H1 (cell line): ENCODE data around the gene ACOX1. TPM values are rescaled to one million over a fixed set of nuclear protein-coding genes. Genes with fewer than 3 reads are reported as not detected.

Experiments
- CTCF ChIA-PET: fragments of 300-600 bp; sonication (Branson Sonifier 250); formaldehyde crosslinking; loops from one replicate; lab custom pipeline; 2021; ENCODE audit not compliant: partially characterized antibody; lab: Charles Lee
- POLR2A ChIA-PET: fragments of 300-600 bp; sonication (Branson Sonifier 250); formaldehyde crosslinking; loops from one replicate; lab custom pipeline; 2021; ENCODE audit warnings: inconsistent platforms; ENCODE audit not compliant: partially characterized antibody; lab: Charles Lee
- DNase-seq, 2 experiments: peaks; one replicate each; pipeline versions ENCODE4 v3.0.0 to v3.0.0-alpha.2; 2010 to 2022; ENCODE audit warnings: low spot score in 2 of 2, low read depth in 1 of 2, mixed read lengths in 1 of 2
- FAIRE-seq: peaks from 2 replicates; lab custom pipeline; 2011; peaks lifted over from hg19 to GRCh38; lab: Jason Lieb, UNC
- H2AFZ ChIP-seq: 2 replicates; pipeline ENCODE4 v1.8.1; 2012; ENCODE audit warnings: low read length, inconsistent platforms
- H2AK5ac ChIP-seq: 2 replicates; pipeline ENCODE4 v1.6.1; 2013; ENCODE audit warnings: low read depth, low read length
- H2BK120ac ChIP-seq: replicated peaks from 2 replicates; pipeline ENCODE3; 2013; ENCODE audit warnings: low read depth, low read length, inconsistent platforms
- H2BK12ac ChIP-seq: 2 replicates; pipeline ENCODE4 v1.6.1; 2013; ENCODE audit warnings: low read depth, low read length
- H2BK15ac ChIP-seq: 2 replicates; pipeline ENCODE4 v1.6.1; 2013; ENCODE audit warnings: low read length
- H2BK20ac ChIP-seq: 2 replicates; pipeline ENCODE4 v1.6.1; 2013; ENCODE audit warnings: low read length
- H2BK5ac ChIP-seq: 2 replicates; pipeline ENCODE4 v1.6.1; 2013; ENCODE audit warnings: low read depth, low read length
- H3K14ac ChIP-seq: 2 replicates; pipeline ENCODE4 v1.6.1; 2013; ENCODE audit warnings: inconsistent platforms; ENCODE audit not compliant: insufficient read length
- H3K18ac ChIP-seq: 2 replicates; pipeline ENCODE4 v1.6.1; 2013; ENCODE audit warnings: low read length; ENCODE audit errors: extremely low read depth
- H3K23ac ChIP-seq: 2 replicates; pipeline ENCODE4 v1.6.1; 2013; ENCODE audit warnings: inconsistent platforms; ENCODE audit not compliant: insufficient read length
- H3K23me2 ChIP-seq: 2 replicates; pipeline ENCODE4 v1.6.1; 2013; ENCODE audit warnings: low read depth, low read length
- H3K27ac ChIP-seq: 2 replicates; pipeline ENCODE4 v1.6.1; 2011; ENCODE audit warnings: low read depth, low read length, inconsistent platforms
- H3K27me3 ChIP-seq, 4 experiments: replicated peaks in 1 of 4; 1 replicate in 1 of 4; 2 replicates in 3 of 4; pipeline versions ENCODE4 v1.6.1 to v1.8.1; 2011 to 2013; ENCODE audit warnings: low read length in 3 of 4, mild to moderate bottlenecking in 3 of 4, inconsistent platforms in 2 of 4, mixed read lengths in 2 of 4, moderate library complexity in 1 of 4; ENCODE audit not compliant: control insufficient read depth in 3 of 4, insufficient read depth in 3 of 4; ENCODE audit errors: extremely low read depth in 1 of 4
- H3K36me3 ChIP-seq, 4 experiments: 2 replicates each; pipeline versions ENCODE4 v1.6.1 to v1.8.1; 2011 to 2013; ENCODE audit warnings: mild to moderate bottlenecking in 4 of 4, low read length in 3 of 4, moderate library complexity in 2 of 4, control low read depth in 1 of 4, inconsistent platforms in 1 of 4; ENCODE audit not compliant: insufficient read depth in 4 of 4, control insufficient read depth in 2 of 4
- H3K4ac ChIP-seq: replicated peaks from 2 replicates; pipeline ENCODE3; 2013; ENCODE audit warnings: low read length, low read depth, mixed read lengths, inconsistent platforms; ENCODE audit not compliant: insufficient read length
- H3K4me1 ChIP-seq, 4 experiments: replicated peaks in 1 of 4; 1 replicate in 1 of 4; 2 replicates in 3 of 4; pipeline versions ENCODE4 v1.6.1 to v1.8.1; 2011 to 2013; ENCODE audit warnings: low read length in 3 of 4, inconsistent platforms in 2 of 4, mixed read lengths in 1 of 4; ENCODE audit not compliant: insufficient read depth in 4 of 4, control insufficient read depth in 3 of 4
- H3K4me2 ChIP-seq, 2 experiments: 2 replicates each; pipeline versions ENCODE4 v1.6.1 to v1.8.1; 2011 to 2013; ENCODE audit warnings: low read depth in 2 of 2, low read length in 2 of 2, control low read depth in 1 of 2, inconsistent platforms in 1 of 2, mild to moderate bottlenecking in 1 of 2; ENCODE audit not compliant: insufficient read depth in 1 of 2
- H3K4me3 ChIP-seq, 4 experiments: fragments of 200-600, 300-600 bp in 1 of 4; sonication (generic), shearing (Covaris generic), sonication (Bioruptor Twin) in 1 of 4; 2 replicates each; pipeline versions ENCODE4 v1.5.1 to v1.8.1; 2011 to 2016; ENCODE audit warnings: low read length in 4 of 4, low read depth in 3 of 4, control low read depth in 2 of 4, inconsistent platforms in 2 of 4, mild to moderate bottlenecking in 2 of 4, mixed read lengths in 1 of 4, moderate library complexity in 1 of 4; ENCODE audit not compliant: insufficient read depth in 2 of 4; ENCODE audit errors: extremely low read depth in 1 of 4
- H3K56ac ChIP-seq: replicated peaks from 2 replicates; pipeline ENCODE3; 2013; ENCODE audit warnings: low read depth, mild to moderate bottlenecking, mixed read lengths, low read length, inconsistent platforms; ENCODE audit not compliant: insufficient read length
- H3K79me1 ChIP-seq: 2 replicates; pipeline ENCODE4 v1.6.1; 2013; ENCODE audit warnings: low read depth, low read length, control low read depth
- H3K79me2 ChIP-seq, 2 experiments: 2 replicates each; pipeline versions ENCODE4 v1.6.1 to v1.8.1; 2012 to 2013; ENCODE audit warnings: low read length in 2 of 2, mild to moderate bottlenecking in 2 of 2, inconsistent platforms in 1 of 2; ENCODE audit not compliant: insufficient read depth in 2 of 2, control insufficient read depth in 1 of 2
- H3K9ac ChIP-seq, 4 experiments: replicated peaks in 1 of 4; 1 replicate in 1 of 4; 2 replicates in 3 of 4; pipeline versions ENCODE4 v1.6.1 to v1.8.1; 2011 to 2013; ENCODE audit warnings: low read depth in 3 of 4, low read length in 3 of 4, control low read depth in 2 of 4, mild to moderate bottlenecking in 2 of 4, moderate library complexity in 2 of 4, inconsistent platforms in 1 of 4; ENCODE audit errors: extremely low read depth in 1 of 4
- H3K9me3 ChIP-seq, 2 experiments: 2 replicates each; pipeline versions ENCODE4 v1.6.1 to v1.8.1; 2012 to 2013; ENCODE audit warnings: mild to moderate bottlenecking in 2 of 2, moderate library complexity in 2 of 2, control low read depth in 1 of 2, inconsistent platforms in 1 of 2, low read depth in 1 of 2, low read length in 1 of 2, mixed read lengths in 1 of 2; ENCODE audit not compliant: insufficient read depth in 2 of 2
- H4K20me1 ChIP-seq, 2 experiments: replicated peaks in 1 of 2; 2 replicates each; pipeline versions ENCODE3 to v1.8.1; 2011 to 2013; ENCODE audit warnings: inconsistent platforms in 2 of 2, low read length in 2 of 2, mild to moderate bottlenecking in 1 of 2; ENCODE audit not compliant: insufficient read depth in 2 of 2, control insufficient read depth in 1 of 2
- H4K5ac ChIP-seq: 2 replicates; pipeline ENCODE4 v1.6.1; 2013; ENCODE audit warnings: low read length, low read depth, mixed read lengths, inconsistent platforms; ENCODE audit not compliant: insufficient read length
- H4K8ac ChIP-seq: 2 replicates; pipeline ENCODE4 v1.8.0; 2013; ENCODE audit warnings: mild to moderate bottlenecking, moderate library complexity, low read length, inconsistent platforms; ENCODE audit not compliant: insufficient read depth; ENCODE audit errors: extremely low read depth
- H4K91ac ChIP-seq: replicated peaks from 2 replicates; pipeline ENCODE3; 2013; ENCODE audit warnings: low read length, mixed read lengths, inconsistent platforms; ENCODE audit not compliant: insufficient read length
- BACH1 ChIP-seq: IDR thresholded peaks from 2 replicates; pipeline ENCODE4 v1.6.1; 2012; ENCODE audit warnings: low read length, improper control_type of control experiment
- CBX8 ChIP-seq: fragments of 300-800, 300-1000 bp; sonication (generic); IDR thresholded peaks from 2 replicates; pipeline ENCODE4 v1.7.1; 2016; ENCODE audit warnings: low read depth, low read length, borderline replicate concordance
- CHD1 ChIP-seq: IDR thresholded peaks from 2 replicates; pipeline ENCODE4 v1.6.1; 2012; ENCODE audit warnings: low read depth, low read length, improper control_type of control experiment
- EP300 ChIP-seq, 2 experiments: IDR thresholded peaks; 1 replicate in 1 of 2; 2 replicates in 1 of 2; pipeline ENCODE4 v1.6.1; 2011 to 2012; ENCODE audit warnings: low read depth in 2 of 2, low read length in 2 of 2, mild to moderate bottlenecking in 2 of 2, borderline replicate concordance in 1 of 2, inconsistent platforms in 1 of 2, moderate library complexity in 1 of 2
- FOSL1 ChIP-seq: IDR thresholded peaks from 2 replicates; pipeline ENCODE4 v1.6.1; 2011; ENCODE audit warnings: mild to moderate bottlenecking, low read depth, low read length, moderate library complexity; ENCODE audit not compliant: insufficient read depth
- JUND ChIP-seq: IDR thresholded peaks from 2 replicates; pipeline ENCODE4 v1.6.1; 2011; ENCODE audit warnings: mild to moderate bottlenecking, improper control_type of control experiment, low read length
- KDM4A ChIP-seq: IDR thresholded peaks from one replicate; pipeline ENCODE4 v1.7.1; 2012; ENCODE audit warnings: low read depth, mild to moderate bottlenecking, moderate library complexity, low read length, inconsistent platforms; ENCODE audit not compliant: severe bottlenecking
- MAFK ChIP-seq: IDR thresholded peaks from 2 replicates; pipeline ENCODE4 v1.6.1; 2012; ENCODE audit warnings: low read depth, mild to moderate bottlenecking, improper control_type of control experiment, low read length
- RFX5 ChIP-seq: IDR thresholded peaks from 2 replicates; pipeline ENCODE4 v1.6.1; 2011; ENCODE audit warnings: low read depth, low read length, improper control_type of control experiment, borderline replicate concordance
- RXRA ChIP-seq: IDR thresholded peaks from 2 replicates; pipeline ENCODE4 v1.6.1; 2011; ENCODE audit warnings: low read depth, mild to moderate bottlenecking, low read length, moderate library complexity; ENCODE audit not compliant: insufficient read depth
- SAP30 ChIP-seq: fragments of 300-600 bp; sonication (generic); IDR thresholded peaks from 2 replicates; pipeline ENCODE4 v1.7.1; 2012; ENCODE audit warnings: low read length, moderate library complexity, mild to moderate bottlenecking, inconsistent platforms; ENCODE audit not compliant: insufficient read depth, insufficient replicate concordance
- WGBS, 2 experiments: shearing (Covaris generic) in 1 of 2; methylation state at CpG; one replicate each; pipeline versions ENCODE4 v1.1.6 to v1.1.7; 2013 to 2015; ENCODE audit warnings: low lambda C conversion rate in 2 of 2, mixed read lengths in 2 of 2, inconsistent platforms in 1 of 2, low coverage in 1 of 2, missing lambda C conversion rate in 1 of 2; ENCODE audit not compliant: insufficient replicate concordance in 2 of 2, insufficient coverage in 1 of 2, insufficient read length in 1 of 2; ENCODE audit errors: extremely low coverage in 1 of 2, missing lambda C conversion rate in 1 of 2; 5-methylcytosine and 5-hydroxymethylcytosine counted together
- polyA plus RNA-seq, 7 experiments: library from polyadenylated mRNA; depleted of rRNA in 3 of 7; stranded (reverse) in 5 of 7; unstranded in 2 of 7; fragments of >200 nt in 5 of 7; fragments of 200-250 nt in 2 of 7; gene quantifications; 1 replicate in 5 of 7; 2 replicates in 1 of 7; 4 replicates in 1 of 7; pipeline versions ENCODE4 v1.2.1 to v1.2.3, GENCODE V29; 2011 to 2013; ENCODE audit warnings: missing spikeins in 2 of 7, mixed read lengths in 2 of 7
- total RNA-seq: library from RNA; stranded (reverse); fragmentation: NEBNext Ultra II Directional; extraction: Animal tissue kit (Norgen Biotek cat#: 25700); gene quantifications from 2 replicates; pipeline ENCODE4 v1.2.1, GENCODE V29; 2021
- TF ChIP-seq, protein P1 (sequence below): IDR thresholded peaks from 2 replicates; pipeline ENCODE4 v1.6.1; 2012; ENCODE audit warnings: inconsistent platforms
- TF ChIP-seq, protein P2 (sequence below): IDR thresholded peaks from 2 replicates; pipeline ENCODE4 v1.6.1; 2012; ENCODE audit warnings: inconsistent platforms

ACOX1 gene
- total and polyA plus RNA-seq, 2 of the 8 experiments (the other 6 are each of a cell fraction or from before 2014, with no cell fraction given), result 10.5 to 30.4 TPM

DNA sequence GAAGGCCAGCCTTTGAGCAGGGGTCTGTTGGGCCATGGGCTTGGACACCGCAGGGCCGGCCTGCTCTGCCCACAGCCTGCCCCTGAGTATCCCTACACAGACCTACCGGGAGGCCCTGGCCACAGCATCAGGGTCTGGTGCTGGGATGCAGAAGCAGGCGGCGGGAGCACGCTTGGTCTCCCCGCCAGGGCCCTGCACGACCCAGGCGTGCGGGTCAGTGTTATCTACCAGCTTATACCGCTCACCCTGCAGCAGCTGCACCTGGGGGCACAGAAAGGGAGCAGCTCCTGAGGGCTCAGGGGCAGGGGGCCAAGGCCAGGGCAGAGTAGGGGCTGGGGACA, 39.3 kb upstream of the ACOX1 start:
- H4K8ac ChIP-seq, result 0 out of 2 replicates have a peak overlapping the region, but pooled peaks have one; percentile 45
- H3K27me3 ChIP-seq, result no peaks in the 10 kb centered on the region; a peak in 1 of 7 replicates
- H4K91ac ChIP-seq, result no peak overlapping the region
- H3K23me2 ChIP-seq, result no peaks in the 10 kb centered on the region
- H2BK15ac ChIP-seq, result no peak overlapping the region
- no peak overlapping the region for H2AK5ac ChIP-seq
- DNase-seq, result no peak
- no peak overlapping the region for H3K9ac ChIP-seq
- no peak overlapping the region for H3K23ac ChIP-seq
- TF ChIP-seq KDM4A, result no peak
- TF ChIP-seq RFX5, result no peak
- no peak for TF ChIP-seq CHD1
- no peak for TF ChIP-seq SAP30
- TF ChIP-seq EP300 (IDR thresholded peaks at IDR 0.05; ENCODE audit: borderline replicate concordance in 1 of 2, low read depth in 2 of 2, low read length in 2 of 2), result no peak
- no peak for TF ChIP-seq JUND
- TF ChIP-seq FOSL1, result no peak
- TF ChIP-seq, protein P1, sequence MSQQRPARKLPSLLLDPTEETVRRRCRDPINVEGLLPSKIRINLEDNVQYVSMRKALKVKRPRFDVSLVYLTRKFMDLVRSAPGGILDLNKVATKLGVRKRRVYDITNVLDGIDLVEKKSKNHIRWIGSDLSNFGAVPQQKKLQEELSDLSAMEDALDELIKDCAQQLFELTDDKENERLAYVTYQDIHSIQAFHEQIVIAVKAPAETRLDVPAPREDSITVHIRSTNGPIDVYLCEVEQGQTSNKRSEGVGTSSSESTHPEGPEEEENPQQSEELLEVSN, result no peak
- TF ChIP-seq, protein P2, sequence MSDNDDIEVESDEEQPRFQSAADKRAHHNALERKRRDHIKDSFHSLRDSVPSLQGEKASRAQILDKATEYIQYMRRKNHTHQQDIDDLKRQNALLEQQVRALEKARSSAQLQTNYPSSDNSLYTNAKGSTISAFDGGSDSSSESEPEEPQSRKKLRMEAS, result no peak
- no peak for TF ChIP-seq RXRA
- TF ChIP-seq BACH1, result no peak
- TF ChIP-seq CBX8, result no peak
- TF ChIP-seq MAFK, result no peak
- TF ChIP-seq, all 59 proteins: peak for 0
- ChIA-PET CTCF (interaction anchor here (0.6 to 32.0 kb wide), 8 partner anchors 13 to 393 kb away, joined by 3 to 885 read pairs (median 7); partner anchors contain the start of genes CDK3, EVPL, MRPL38 and TRIM65), POLR2A (interaction anchor here (1.0 to 1.9 kb wide), 3 partner anchors 11 to 62 kb away, joined by 3 to 6 read pairs (median 3); no protein-coding TSS in a partner anchor)
- Histone ChIP-seq H2BK5ac (no peak overlapping the region), H3K56ac (no peak overlapping the region), H3K79me2 (no peaks in the 10 kb centered on the region), H3K4me1 (peaks cover 0 to 2% (median under 1%) of the 10 kb centered on the region in 4 experiments; a peak in 3 of 7 replicates), H2BK12ac (no peak overlapping the region), H2BK120ac (no peak overlapping the region), H4K5ac (no peak overlapping the region), H3K4me3 (no peak overlapping the region), H3K9me3 (no peaks in the 10 kb centered on the region), H3K27ac (no peak overlapping the region), H3K79me1 (no peaks in the 10 kb centered on the region), H3K4ac (no peak overlapping the region), H2AFZ (no peak overlapping the region), H3K4me2 (no peak overlapping the region), H3K18ac (no peak overlapping the region), H2BK20ac (no peak overlapping the region), H3K14ac (no peak overlapping the region), H3K36me3 (no peaks in the 10 kb centered on the region), H4K20me1 (no peaks in the 10 kb centered on the region)
- 83% methylated on average over 11 of the region's 11 CpGs; no CpG with 5 or more reads in 1 of the 2 experiments for WGBS, 2 experiments
- no peak for FAIRE-seq
